ENCODE measurements around the gene MISP3.

GRCh38 chr19:14078411-14078810 lies 5.8 kb downstream of the MISP3 start:
- TF ChIP-seq CTCF (IDR thresholded peaks at IDR 0.05; ENCODE audit: insufficient read depth, low read depth, low read length) (no peak), EZH2 (IDR thresholded peaks at IDR 0.05; ENCODE audit: insufficient read depth, low read length) (no peak)
